HG03439 (cell line): Measurements from ENCODE around the gene SLC37A1.
A peak's percentile ranks its signal among the peaks of the same experiment; 100 is the strongest.

Source experiments
- ATAC-seq: cut with Tn5 transposase; IDR thresholded peaks from one replicate; pipeline ENCODE4 v1.9.1; 2021; ENCODE audit warnings: mild to moderate bottlenecking, moderate library complexity; ENCODE audit not compliant: unreplicated experiment

Gene SLC37A1

GRCh38 chr21:42478504-42478903, 35.1 kb upstream of the SLC37A1 start:
- ATAC-seq = no peak

GRCh38 chr21:42479582-42479981, 34.1 kb upstream of the SLC37A1 start:
- ATAC-seq = no peak

GRCh38 chr21:42480736-42481135, 32.9 kb upstream of the SLC37A1 start:
- ATAC-seq = no peak

- ATAC-seq = no peak
Observed at GRCh38 chr21:42481169-42481568, 32.5 kb upstream of the SLC37A1 start.

- ATAC-seq = no peak
Observed at GRCh38 chr21:42484966-42485365, 28.7 kb upstream of the SLC37A1 start.

- ATAC-seq = no peak
Observed at GRCh38 chr21:42486072-42486471, 27.6 kb upstream of the SLC37A1 start.

GRCh38 chr21:42486531-42486930, 27.1 kb upstream of the SLC37A1 start:
- ATAC-seq = no peak

- ATAC-seq = no peak
Observed at GRCh38 chr21:42489006-42489563, 24.6 kb upstream of the SLC37A1 start.

- ATAC-seq = no peak
Observed at GRCh38 chr21:42489991-42490390, 23.7 kb upstream of the SLC37A1 start.

- no peak for ATAC-seq
Observed at GRCh38 chr21:42490720-42491119, 22.9 kb upstream of the SLC37A1 start.

GRCh38 chr21:42491328-42491727, 22.3 kb upstream of the SLC37A1 start:
- no peak for ATAC-seq

GRCh38 chr21:42492201-42492600, 21.5 kb upstream of the SLC37A1 start:
- no peak for ATAC-seq

- ATAC-seq = no peak
Observed at GRCh38 chr21:42493109-42494060, 20.3 kb upstream of the SLC37A1 start.

- no peak for ATAC-seq
Observed at GRCh38 chr21:42495027-42495426, 18.6 kb upstream of the SLC37A1 start.

- ATAC-seq = peak; percentile 2
Observed at GRCh38 chr21:42495765-42496119, 17.9 kb upstream of the SLC37A1 start.

GRCh38 chr21:42496120-42496838, 17.4 kb upstream of the SLC37A1 start, which contains the start of gene RSPH1:
RSPH1 (minus strand) TSS chr21:42496224; CDS start chr21:42496186, 38 bp downstream.
- peak; percentile 99 for ATAC-seq

GRCh38 chr21:42496839-42497202, 16.8 kb upstream of the SLC37A1 start:
- ATAC-seq = no peak

GRCh38 chr21:42498012-42498411, 15.6 kb upstream of the SLC37A1 start:
- no peak for ATAC-seq

- no peak for ATAC-seq
Observed at GRCh38 chr21:42499444-42500112, 14.1 kb upstream of the SLC37A1 start.

GRCh38 chr21:42500225-42500624, 13.4 kb upstream of the SLC37A1 start:
- no peak for ATAC-seq

- ATAC-seq = no peak
Observed at GRCh38 chr21:42500736-42501135, 12.9 kb upstream of the SLC37A1 start.
